MCF 10A (cell line): ENCODE data around the gene MEDAG. TPM values are rescaled to one million over a fixed set of nuclear protein-coding genes. Genes with fewer than 3 reads are reported as not detected.

Experiments
- BruUV-seq: library from RNA; stranded (reverse); fragments of 400-500 nt; replicated peaks from 2 replicates; lab custom pipeline; 2021; lab: Mats Ljungman, UMichigan
- CTCF ChIA-PET: fragments of 300-600 bp; sonication (Branson Sonifier 250); formaldehyde crosslinking; extraction: SDS; loops from one replicate; lab custom pipeline; 2021; ENCODE audit warnings: antibody characterized with exemption, inconsistent platforms; lab: Yijun Ruan, JAX
- POLR2A ChIA-PET: fragments of 300-600, 350-650 bp; sonication (Branson Sonifier 250); formaldehyde crosslinking; extraction: SDS; loops from one replicate; lab custom pipeline; 2020; ENCODE audit warnings: antibody characterized with exemption, inconsistent platforms; lab: Yijun Ruan, JAX
- DNase-seq: peaks from one replicate; pipeline ENCODE4 v3.0.0-alpha.2; 2018; ENCODE audit not compliant: unreplicated experiment
- H3K27ac Mint-ChIP-seq: one replicate; pipeline ENCODE4 v1.8.0; 2022; ENCODE audit warnings: mild to moderate bottlenecking, low read depth, mixed read lengths; ENCODE audit not compliant: unreplicated experiment
- H3K27me3 Mint-ChIP-seq: one replicate; pipeline ENCODE4 v1.8.0; 2022; ENCODE audit warnings: mixed read lengths; ENCODE audit not compliant: insufficient read depth, unreplicated experiment
- H3K36me3 Mint-ChIP-seq: one replicate; pipeline ENCODE4 v1.8.0; 2022; ENCODE audit warnings: mild to moderate bottlenecking, moderate library complexity, mixed read lengths; ENCODE audit not compliant: insufficient read depth, unreplicated experiment
- H3K4me1 Mint-ChIP-seq: one replicate; pipeline ENCODE4 v1.8.0; 2022; ENCODE audit warnings: mixed read lengths; ENCODE audit not compliant: insufficient read depth, unreplicated experiment
- H3K4me3 Mint-ChIP-seq: one replicate; pipeline ENCODE4 v1.8.0; 2022; ENCODE audit warnings: mild to moderate bottlenecking, moderate library complexity, mixed read lengths; ENCODE audit not compliant: unreplicated experiment
- H3K9me3 Mint-ChIP-seq: one replicate; pipeline ENCODE4 v1.8.0; 2022; ENCODE audit warnings: mixed read lengths; ENCODE audit not compliant: unreplicated experiment
- CTCF ChIP-seq: fragments of 200-600 bp; IDR thresholded peaks from one replicate; pipeline ENCODE4 v1.8.0; 2022; ENCODE audit warnings: antibody characterized with exemption, mild to moderate bottlenecking; ENCODE audit not compliant: unreplicated experiment
- intact Hi-C: fragments of 100-400 bp; cut with micrococcal nuclease; formaldehyde crosslinking; loops from 2 replicates; pipeline ENCODE4 v1.14.1; 2022
- total RNA-seq: library from RNA; stranded (reverse); gene quantifications from 2 replicates; pipeline ENCODE4 v1.2.3, GENCODE V29; 2022

The MEDAG gene
- total RNA-seq, 1 experiment from 2014 or later, result not detected

GRCh38 chr13:30974350-30974749 lies 68.3 kb downstream of the MEDAG start:
- no TSS peak for BruUV-seq
- Mint-ChIP-seq H3K27ac (no peak overlapping the region), H3K4me1 (peaks cover 9% of the 10 kb centered on the region), H3K4me3 (no peak overlapping the region), H3K27me3 (no peaks in the 10 kb centered on the region), H3K9me3 (no peaks in the 10 kb centered on the region), H3K36me3 (no peaks in the 10 kb centered on the region)
- intact Hi-C loops, result no loop called here
- POLR2A ChIA-PET, result no interaction called here
- CTCF ChIA-PET, result no interaction called here
- no peak for DNase-seq
- TF ChIP-seq CTCF, result no peak

Other genes with a start within 250 kb of the MEDAG start
- 0.83 and 1.5 TPM in 2 replicates for gene ALOX5AP, start 170.7 kb upstream of the MEDAG start, total RNA-seq
- not detected in 2 replicates for gene TEX26, start 26.4 kb downstream of the MEDAG start, total RNA-seq